Thymus (tissue), 11 donors: ENCODE results near the gene TSHZ1. TPM values are rescaled to one million over a fixed set of nuclear protein-coding genes. Genes with fewer than 3 reads are reported as not detected.

Experiments used
- DNase-seq, 9 donors: peaks; one replicate each; pipeline ENCODE4 v3.0.0-alpha.2; 2013; ENCODE audit warnings: low spot score in 9 of 9, low read depth in 6 of 9, missing footprints in 1 of 9
- H3K27ac ChIP-seq, 2 donors: one replicate each; pipeline ENCODE4 v1.5.1; 2013; ENCODE audit warnings: control low read depth in 1 of 2, low read depth in 1 of 2, low read length in 1 of 2, mild to moderate bottlenecking in 1 of 2, moderate library complexity in 1 of 2
- H3K27me3 ChIP-seq, 2 donors: one replicate each; pipeline ENCODE4 v1.5.1; 2013; ENCODE audit warnings: low read length in 1 of 2; ENCODE audit not compliant: control insufficient read depth in 2 of 2, insufficient read depth in 1 of 2
- H3K36me3 ChIP-seq, 2 donors: one replicate each; pipeline ENCODE4 v1.5.1; 2013; ENCODE audit warnings: low read length in 1 of 2, mild to moderate bottlenecking in 1 of 2, moderate library complexity in 1 of 2; ENCODE audit not compliant: control insufficient read depth in 2 of 2, insufficient read depth in 2 of 2
- H3K4me1 ChIP-seq, 2 donors: one replicate each; pipeline ENCODE4 v1.5.1; 2013; ENCODE audit warnings: low read length in 2 of 2; ENCODE audit not compliant: control insufficient read depth in 2 of 2, insufficient read depth in 2 of 2
- H3K4me3 ChIP-seq, 2 donors: one replicate each; pipeline ENCODE4 v1.5.1; 2013; ENCODE audit warnings: low read length in 2 of 2, control low read depth in 1 of 2, mild to moderate bottlenecking in 1 of 2
- H3K9me3 ChIP-seq, 2 donors: one replicate each; pipeline ENCODE4 v1.5.1; 2013; ENCODE audit warnings: low read length in 1 of 2, mild to moderate bottlenecking in 1 of 2; ENCODE audit not compliant: control insufficient read depth in 2 of 2, insufficient read depth in 1 of 2
- WGBS: extraction: QIAGEN DNeasy Blood & Tissue Kit; methylation state at CpG from one replicate; pipeline ENCODE4 v1.1.7; 2013; 5-methylcytosine and 5-hydroxymethylcytosine counted together
- polyA plus RNA-seq: library from polyadenylated mRNA; stranded (reverse); fragments of 200-250 nt; gene quantifications from one replicate; pipeline ENCODE4 v1.2.3, GENCODE V29; 2013
- total RNA-seq: library from RNA; stranded (reverse); fragments of 120-200 nt; gene quantifications from one replicate; pipeline ENCODE4 v1.2.4, GENCODE V29; 2013
- donor health status: healthy.

The TSHZ1 gene
- total and polyA plus RNA-seq, 2 donors = 7.4 to 10.2 TPM

DNA sequence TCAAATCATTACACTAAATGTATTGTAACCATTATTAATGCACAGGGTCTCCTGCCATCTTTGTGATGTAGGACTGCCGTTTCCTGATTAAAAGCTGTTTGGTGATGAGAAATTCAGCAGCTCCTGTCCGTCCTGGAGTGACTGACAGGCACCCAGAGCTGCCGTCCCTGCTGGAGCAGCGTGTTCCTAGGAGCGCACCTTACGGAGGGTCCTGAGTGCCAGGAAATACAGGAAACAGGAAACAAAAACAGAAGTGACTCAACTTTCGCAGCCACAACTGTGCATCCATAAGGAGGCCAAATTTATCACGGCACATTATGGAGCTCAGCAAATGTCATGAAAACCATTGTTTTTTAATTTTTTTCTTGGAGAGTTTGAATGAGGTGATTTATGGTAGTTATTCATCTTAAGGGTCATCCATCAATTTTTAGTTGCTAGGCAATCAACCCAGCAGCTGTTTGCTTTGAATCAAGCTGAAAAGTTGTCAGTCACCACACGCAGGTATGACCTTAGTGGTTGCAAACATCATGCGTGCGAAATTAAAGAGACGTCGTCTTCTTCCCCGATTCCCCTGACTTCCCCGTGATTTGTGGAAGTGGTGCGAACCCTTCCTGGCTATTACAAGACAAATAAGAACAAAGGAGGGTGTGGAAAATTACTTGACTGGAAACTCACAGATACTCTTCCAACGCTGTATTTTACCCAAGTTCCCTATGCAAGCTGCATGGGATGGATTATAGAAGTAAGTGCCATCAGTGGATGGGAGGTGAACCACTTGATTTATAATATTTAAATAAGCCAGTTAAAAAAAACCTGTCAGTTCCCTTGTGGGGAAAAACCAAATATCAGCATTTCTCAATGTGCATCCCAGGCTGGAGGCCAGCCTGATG, 19.8 kb downstream of the TSHZ1 start:
- peaks cover 0 to 15% of the 10 kb centered on the region in 2 donors for H3K4me1 ChIP-seq
- H3K27ac ChIP-seq = no peak overlapping the region

DNA sequence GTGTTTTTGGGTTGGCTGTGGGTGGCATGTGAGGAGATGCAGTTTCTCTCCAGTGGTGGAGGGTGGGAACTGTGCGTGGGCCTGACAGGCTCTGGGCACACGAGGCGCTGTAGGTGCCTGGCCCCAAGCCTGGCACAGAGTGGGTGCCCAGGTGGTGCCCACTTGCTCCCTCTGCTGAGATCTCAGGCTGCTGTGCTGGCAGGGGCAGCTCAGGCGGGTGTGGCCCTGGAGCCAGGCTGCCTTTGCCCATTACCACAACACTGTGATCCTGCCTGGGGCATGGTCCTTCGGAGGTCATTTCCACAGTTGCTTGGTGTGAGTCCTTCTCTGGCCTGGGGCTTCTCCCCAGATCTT, 20.4 kb downstream of the TSHZ1 start:
- H3K4me1 ChIP-seq = peaks cover 0 to 15% of the 10 kb centered on the region in 2 donors
- H3K27ac ChIP-seq = no peak overlapping the region
- no peak for DNase-seq
- no peaks in the 10 kb centered on the region for H3K9me3 ChIP-seq
- peaks cover 0 to 5% of the 10 kb centered on the region in 2 donors for H3K36me3 ChIP-seq
- WGBS = 98% methylated on average over 5 of the region's 5 CpGs
- H3K4me3 ChIP-seq = no peak overlapping the region
- no peaks in the 10 kb centered on the region for H3K27me3 ChIP-seq

More for the DNA sequence above, 19.8 kb downstream of the TSHZ1 start:
- no peak for DNase-seq
- H3K27me3 ChIP-seq = no peaks in the 10 kb centered on the region
- peaks cover 0 to 5% of the 10 kb centered on the region in 2 donors for H3K36me3 ChIP-seq
- H3K4me3 ChIP-seq = no peak overlapping the region
- no peaks in the 10 kb centered on the region for H3K9me3 ChIP-seq
- 97% methylated on average over 17 of the region's 17 CpGs for WGBS

DNA sequence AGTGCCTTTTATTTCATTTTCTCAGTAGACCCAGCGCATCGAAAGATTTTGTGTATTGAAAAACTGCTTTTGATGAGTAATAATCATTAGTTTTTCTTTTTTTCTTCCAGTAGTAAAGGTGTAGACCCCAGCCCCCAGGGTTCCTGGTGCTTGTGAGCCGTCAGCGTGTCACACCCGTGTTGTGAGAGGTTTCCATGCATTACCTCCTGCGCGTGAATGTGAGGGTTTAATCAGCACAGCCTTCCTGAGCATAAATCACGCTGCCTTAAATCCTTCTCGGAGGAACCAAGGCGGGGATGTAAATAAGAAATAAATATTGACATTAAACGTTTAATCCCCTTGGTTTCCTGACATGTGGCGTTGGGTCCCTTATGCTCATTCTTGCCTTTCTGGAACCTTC, 24.3 kb downstream of the TSHZ1 start:
- Histone ChIP-seq H3K4me3 (no peak overlapping the region), H3K9me3 (no peaks in the 10 kb centered on the region), H3K27me3 (no peaks in the 10 kb centered on the region), H3K36me3 (peaks cover 3% of the 10 kb centered on the region in 2 donors), H3K4me1 (no peaks in the 10 kb centered on the region), H3K27ac (no peak overlapping the region)
- 97% methylated on average over 12 of the region's 12 CpGs for WGBS
- no peak for DNase-seq

DNA sequence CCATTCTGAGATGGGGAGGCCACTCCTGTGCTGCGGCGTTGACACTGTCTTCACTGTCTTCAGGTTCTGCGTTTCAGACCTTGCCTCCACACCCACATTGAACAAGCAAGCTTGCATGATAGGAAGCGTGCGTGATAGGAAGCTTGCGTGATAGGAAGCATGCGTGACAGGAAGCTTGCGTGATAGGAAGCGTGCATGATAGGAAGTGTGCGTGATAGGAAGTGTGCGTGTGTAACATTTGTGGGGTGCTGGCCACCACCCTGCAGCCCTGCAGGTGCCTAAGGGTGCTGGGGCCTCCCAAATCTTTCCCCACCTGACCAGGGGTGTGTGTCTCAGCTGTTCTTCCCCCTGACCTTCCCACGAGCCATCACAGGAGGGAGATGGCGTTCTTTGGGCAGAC, 25.3 kb downstream of the TSHZ1 start:
- Histone ChIP-seq H3K27me3 (no peaks in the 10 kb centered on the region), H3K9me3 (no peaks in the 10 kb centered on the region), H3K27ac (no peak overlapping the region), H3K4me3 (no peak overlapping the region), H3K36me3 (peaks cover 0 to 3% of the 10 kb centered on the region in 2 donors), H3K4me1 (no peaks in the 10 kb centered on the region)
- 96% methylated on average over 13 of the region's 13 CpGs for WGBS
- no peak for DNase-seq

DNA sequence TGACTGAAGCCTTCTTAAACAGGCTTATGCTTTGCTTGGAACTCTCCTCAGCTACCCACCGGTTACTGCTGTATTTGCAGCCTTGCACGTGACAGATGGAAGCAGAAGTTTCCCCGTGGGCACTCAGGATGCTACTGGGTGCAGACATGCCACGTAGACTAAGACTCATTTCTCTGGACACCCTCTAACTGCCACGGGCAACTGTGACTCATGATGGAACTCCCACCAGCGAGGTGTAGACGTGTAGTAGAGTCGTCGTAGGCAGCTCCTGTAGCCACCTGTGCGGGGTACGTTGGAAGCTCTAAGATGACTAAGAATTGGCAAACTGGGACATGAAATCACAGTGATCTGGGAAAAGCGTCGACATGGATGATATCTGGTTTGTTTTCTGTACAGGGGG, 27.5 kb downstream of the TSHZ1 start:
- H3K36me3 ChIP-seq = peaks cover 0 to 3% of the 10 kb centered on the region in 2 donors
- WGBS = 97% methylated on average over 13 of the region's 13 CpGs
- no peaks in the 10 kb centered on the region for H3K27me3 ChIP-seq
- no peak for DNase-seq
- peaks cover 0 to 5% of the 10 kb centered on the region in 2 donors for H3K9me3 ChIP-seq
- H3K27ac ChIP-seq = no peak overlapping the region
- H3K4me1 ChIP-seq = no peaks in the 10 kb centered on the region
- no peak overlapping the region for H3K4me3 ChIP-seq

DNA sequence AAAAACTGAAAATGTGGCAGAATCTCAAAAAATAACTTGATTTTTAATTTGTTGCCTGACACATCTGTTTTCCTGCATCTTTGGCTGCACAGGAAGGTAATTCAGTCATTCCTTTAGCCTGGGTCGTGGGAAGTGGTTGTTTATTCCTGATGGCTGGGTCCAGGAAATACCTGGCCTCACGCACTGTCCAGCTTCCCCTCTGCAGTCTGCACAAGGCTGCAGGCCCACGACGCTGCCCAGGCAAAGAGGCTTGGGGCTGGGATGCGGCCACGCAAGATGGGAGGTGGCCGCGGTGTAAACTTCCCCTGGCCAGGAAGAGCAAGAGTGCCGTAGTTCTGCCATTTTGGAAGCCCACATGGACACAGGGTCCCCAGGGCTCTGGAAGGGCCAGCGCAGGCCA, 28.2 kb downstream of the TSHZ1 start:
- Histone ChIP-seq H3K27ac (no peak overlapping the region), H3K36me3 (peaks cover 0 to 3% of the 10 kb centered on the region in 2 donors), H3K9me3 (peaks cover 0 to 5% of the 10 kb centered on the region in 2 donors), H3K4me3 (no peak overlapping the region), H3K4me1 (no peaks in the 10 kb centered on the region), H3K27me3 (no peaks in the 10 kb centered on the region)
- 97% methylated on average over 10 of the region's 10 CpGs for WGBS
- DNase-seq = no peak

DNA sequence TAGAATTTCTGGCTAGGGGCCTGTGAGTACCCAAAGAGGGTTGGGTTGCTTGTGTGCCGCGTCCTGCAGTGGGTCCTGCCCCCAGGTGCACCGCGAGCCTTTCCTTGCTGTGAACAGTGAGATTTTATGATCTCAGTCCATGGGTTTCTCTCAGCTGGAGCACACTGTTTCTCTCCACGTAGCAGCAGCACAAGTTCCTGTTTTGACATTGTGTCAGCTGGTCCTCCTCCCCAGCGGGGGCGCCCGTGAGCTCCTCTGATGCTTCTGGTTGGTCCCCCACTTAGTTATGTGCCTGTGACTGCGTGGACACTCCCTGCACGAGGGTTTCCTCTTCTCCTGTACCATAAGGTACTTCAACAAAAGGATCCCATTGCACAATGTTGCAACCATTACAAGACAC, 29.8 kb downstream of the TSHZ1 start:
- WGBS = 90% methylated on average over 10 of the region's 10 CpGs
- no peaks in the 10 kb centered on the region for H3K4me1 ChIP-seq
- H3K27me3 ChIP-seq = no peaks in the 10 kb centered on the region
- H3K27ac ChIP-seq = no peak overlapping the region
- peaks cover 0 to 8% of the 10 kb centered on the region in 2 donors for H3K9me3 ChIP-seq
- H3K4me3 ChIP-seq = no peak overlapping the region
- peaks cover 0 to 3% of the 10 kb centered on the region in 2 donors for H3K36me3 ChIP-seq
- no peak for DNase-seq

DNA sequence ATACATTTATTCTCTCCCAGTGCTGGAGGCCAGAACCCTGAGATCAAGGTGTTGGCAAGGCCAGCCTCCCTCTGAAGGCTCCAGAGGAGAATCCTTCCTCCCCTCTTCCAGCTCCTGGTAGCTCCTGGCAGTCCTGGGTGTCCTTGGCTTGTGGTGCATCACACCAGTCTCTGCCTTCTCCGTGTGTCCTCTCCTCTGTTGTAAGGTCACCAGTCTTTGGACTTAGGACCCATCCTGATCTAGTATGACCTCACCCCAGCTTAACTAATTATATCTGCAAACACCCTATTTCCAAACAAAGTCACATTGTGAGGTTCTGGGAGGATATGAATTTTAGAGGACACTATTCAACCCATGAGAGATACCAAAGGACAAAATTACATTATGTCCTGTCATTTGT, 31.1 kb downstream of the TSHZ1 start:
- peaks cover 0 to 3% of the 10 kb centered on the region in 2 donors for H3K36me3 ChIP-seq
- no peak for DNase-seq
- H3K4me3 ChIP-seq = no peak overlapping the region
- H3K4me1 ChIP-seq = peaks cover 8 to 9% of the 10 kb centered on the region in 2 donors
- no peak overlapping the region for H3K27ac ChIP-seq
- no peaks in the 10 kb centered on the region for H3K27me3 ChIP-seq
- 98% methylated on average over 1 of the region's 1 CpG for whole genome bisulfite sequencing
- H3K9me3 ChIP-seq = peaks cover 0 to 8% of the 10 kb centered on the region in 2 donors

DNA sequence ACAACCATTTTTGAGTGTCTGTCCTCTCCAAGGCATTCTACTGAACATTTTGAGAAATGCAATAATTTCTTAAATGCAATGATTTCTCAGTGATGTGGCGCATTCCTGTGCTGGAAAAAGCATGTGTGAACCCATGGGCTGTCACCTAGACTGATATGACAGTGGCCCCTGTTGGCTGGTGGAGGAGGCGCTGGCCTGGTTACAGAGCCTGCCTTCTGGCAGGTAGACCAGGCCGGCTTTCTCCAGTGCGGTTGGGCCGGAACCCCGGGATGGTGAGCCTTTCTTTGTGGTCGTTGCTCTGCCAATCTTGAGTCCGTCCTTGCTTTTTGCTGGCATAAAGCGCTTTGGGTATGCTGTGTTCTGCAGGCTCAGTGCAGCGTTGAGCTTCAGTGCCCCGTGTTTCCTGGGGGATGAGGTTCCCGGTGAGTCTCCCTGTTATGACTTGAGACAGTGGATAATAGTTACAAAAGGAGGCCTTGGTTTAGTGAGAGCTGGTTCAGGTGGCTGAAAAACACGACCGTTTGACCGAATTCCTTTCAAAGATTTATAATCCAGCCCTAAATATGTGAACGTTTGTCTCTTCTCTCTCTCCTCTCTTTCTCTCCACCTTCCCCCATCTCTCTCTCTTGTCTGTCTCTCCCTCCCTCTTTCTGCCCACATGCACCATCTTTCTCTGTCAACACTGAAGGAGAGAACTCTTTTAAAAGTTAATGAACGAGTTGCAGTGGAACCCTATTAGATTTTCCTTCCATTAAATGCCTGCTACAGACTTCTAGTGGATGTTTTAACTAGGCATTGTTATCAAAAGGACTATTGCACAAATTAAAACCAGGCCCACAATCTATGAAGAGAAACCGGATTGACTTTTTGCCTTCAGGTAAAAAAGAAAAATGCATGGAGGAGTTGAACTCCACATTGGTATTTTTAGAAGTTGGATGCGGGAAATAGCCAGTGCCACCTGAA, 34.0 kb downstream of the TSHZ1 start:
- Histone ChIP-seq H3K9me3 (peaks cover 0 to 14% of the 10 kb centered on the region in 2 donors), H3K36me3 (no peaks in the 10 kb centered on the region), H3K4me1 (peaks cover 11 to 23% of the 10 kb centered on the region in 2 donors), H3K27me3 (no peaks in the 10 kb centered on the region), H3K4me3 (no peak overlapping the region), H3K27ac (no peak overlapping the region)
- 98% methylated on average over 19 of the region's 19 CpGs for WGBS
- DNase-seq = no peak
